Measurements from ENCODE around the gene GCLM. TPM values are rescaled to one million over a fixed set of nuclear protein-coding genes. Genes with fewer than 3 reads are reported as not detected.

Gene GCLM
- total RNA-seq, 1 experiment from 2014 or later = 34.4 TPM

GRCh38 chr1:93842750-93843500, 66.3 kb downstream of the GCLM start:
- Histone ChIP-seq H3K36me3 (ENCODE audit: insufficient read depth, low read length, poor library complexity, severe bottlenecking) (no peaks in the 10 kb centered on the region), H3K27me3 (replicated peaks; ENCODE audit: insufficient read depth, low read depth, low read length, poor library complexity) (no peaks in the 10 kb centered on the region), H3K9me3 (ENCODE audit: low read depth, low read length, poor library complexity, severe bottlenecking) (no peaks in the 10 kb centered on the region), H3K27ac (ENCODE audit: low read depth, low read length, poor library complexity, severe bottlenecking) (no peak overlapping the region), H3K4me1 (ENCODE audit: insufficient read depth, low read length, poor library complexity, severe bottlenecking) (peaks cover 6% of the 10 kb centered on the region), H3K4me3 (ENCODE audit: low read depth, low read length, poor library complexity, severe bottlenecking) (no peak overlapping the region)
- TF ChIP-seq EZH2 (IDR thresholded peaks at IDR 0.05; ENCODE audit: borderline replicate concordance, low read depth, low read length, poor library complexity, severe bottlenecking) (no peak), CTCF (conservative IDR thresholded peaks at IDR 0.05; ENCODE audit: low read depth, low read length) (no peak)
- POLR2A ChIA-PET (ENCODE audit: low non-redundant PET) = no interaction called here
- no TSS peak for BruUV-seq (replicated peaks)
- intact Hi-C loops (cut with micrococcal nuclease; ENCODE audit: unreplicated experiment) = no loop called here
- no peak for DNase-seq (ENCODE audit: low spot score)
- CTCF ChIA-PET = no interaction called here

- POLR2A ChIA-PET (ENCODE audit: low non-redundant PET) = no interaction called here
- H3K36me3 ChIP-seq (ENCODE audit: insufficient read depth, low read length, poor library complexity, severe bottlenecking) = no peaks in the 10 kb centered on the region
- no peak overlapping the region for H3K4me3 ChIP-seq (ENCODE audit: low read depth, low read length, poor library complexity, severe bottlenecking)
- no peak for TF ChIP-seq EZH2 (IDR thresholded peaks at IDR 0.05; ENCODE audit: borderline replicate concordance, low read depth, low read length, poor library complexity, severe bottlenecking)
- no peak for TF ChIP-seq CTCF (conservative IDR thresholded peaks at IDR 0.05; ENCODE audit: low read depth, low read length)
- BruUV-seq (replicated peaks) = no TSS peak
- no peak for DNase-seq (ENCODE audit: low spot score)
- H3K4me1 ChIP-seq (ENCODE audit: insufficient read depth, low read length, poor library complexity, severe bottlenecking) = peaks cover 6% of the 10 kb centered on the region
- H3K27me3 ChIP-seq (replicated peaks; ENCODE audit: insufficient read depth, low read depth, low read length, poor library complexity) = no peaks in the 10 kb centered on the region
- H3K27ac ChIP-seq (ENCODE audit: low read depth, low read length, poor library complexity, severe bottlenecking) = no peak overlapping the region
- CTCF ChIA-PET = no interaction called here
- intact Hi-C loops (cut with micrococcal nuclease; ENCODE audit: unreplicated experiment) = no loop called here
- H3K9me3 ChIP-seq (ENCODE audit: low read depth, low read length, poor library complexity, severe bottlenecking) = no peaks in the 10 kb centered on the region
Measured at GRCh38 chr1:93841771-93842170, 67.5 kb downstream of the GCLM start.

GRCh38 chr1:93840956-93841482, 68.2 kb downstream of the GCLM start:
- H3K4me3 ChIP-seq (ENCODE audit: low read depth, low read length, poor library complexity, severe bottlenecking) = no peak overlapping the region
- CTCF ChIA-PET = no interaction called here
- no peaks in the 10 kb centered on the region for H3K36me3 ChIP-seq (ENCODE audit: insufficient read depth, low read length, poor library complexity, severe bottlenecking)
- no peak overlapping the region for H3K27ac ChIP-seq (ENCODE audit: low read depth, low read length, poor library complexity, severe bottlenecking)
- intact Hi-C loops (cut with micrococcal nuclease; ENCODE audit: unreplicated experiment) = no loop called here
- H3K27me3 ChIP-seq (replicated peaks; ENCODE audit: insufficient read depth, low read depth, low read length, poor library complexity) = no peaks in the 10 kb centered on the region
- DNase-seq (ENCODE audit: low spot score) = no peak
- H3K9me3 ChIP-seq (ENCODE audit: low read depth, low read length, poor library complexity, severe bottlenecking) = no peaks in the 10 kb centered on the region
- no TSS peak for BruUV-seq (replicated peaks)
- POLR2A ChIA-PET (ENCODE audit: low non-redundant PET) = no interaction called here
- H3K4me1 ChIP-seq (ENCODE audit: insufficient read depth, low read length, poor library complexity, severe bottlenecking) = peaks cover 5% of the 10 kb centered on the region
- TF ChIP-seq CTCF (conservative IDR thresholded peaks at IDR 0.05; ENCODE audit: low read depth, low read length) = no peak
- TF ChIP-seq EZH2 (IDR thresholded peaks at IDR 0.05; ENCODE audit: borderline replicate concordance, low read depth, low read length, poor library complexity, severe bottlenecking) = no peak
